Activated CD8-positive, alpha-beta memory T cell treated with anti-CD3 and anti-CD28 coated beads, Interleukin-2, amount 50 U/mL, for 4 hours (primary cell): Measurements from ENCODE around the gene CCDC15.
"Not testable (repeated sequence)": the region's sequence is repeated elsewhere in the genome, so short reads cannot be mapped to it uniquely, and the experiment has no call there.

Experiments
- DNase-seq: peaks from one replicate; pipeline ENCODE4 v3.0.0-alpha.2; 2020

The CCDC15 gene

GRCh38 chr11:124943254-124943616, 10.8 kb upstream of the CCDC15 start:
- DNase-seq, result no peak

DNA sequence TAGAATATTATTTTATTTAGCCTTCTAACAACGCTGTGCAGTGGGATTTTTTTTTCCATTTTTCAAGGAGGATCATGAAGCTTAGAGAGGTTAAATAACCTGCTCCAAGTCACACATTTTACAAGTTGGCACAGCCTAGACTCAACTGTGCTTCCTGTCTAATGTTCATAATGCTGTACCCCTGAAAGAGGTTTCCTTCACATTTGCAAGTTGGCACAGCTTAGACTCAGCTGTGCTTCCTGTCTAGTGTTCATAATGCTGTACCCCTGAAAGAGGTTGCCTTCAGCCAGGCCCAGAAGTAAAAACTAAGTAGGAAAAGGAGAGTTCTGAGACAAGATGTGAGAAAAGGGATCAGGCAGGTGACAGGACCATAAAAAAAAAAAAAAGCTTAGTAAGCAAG, 10.3 kb upstream of the CCDC15 start:
- no peak for DNase-seq

GRCh38 chr11:124944565-124944964, 9.4 kb upstream of the CCDC15 start:
- DNase-seq, result no peak

DNA sequence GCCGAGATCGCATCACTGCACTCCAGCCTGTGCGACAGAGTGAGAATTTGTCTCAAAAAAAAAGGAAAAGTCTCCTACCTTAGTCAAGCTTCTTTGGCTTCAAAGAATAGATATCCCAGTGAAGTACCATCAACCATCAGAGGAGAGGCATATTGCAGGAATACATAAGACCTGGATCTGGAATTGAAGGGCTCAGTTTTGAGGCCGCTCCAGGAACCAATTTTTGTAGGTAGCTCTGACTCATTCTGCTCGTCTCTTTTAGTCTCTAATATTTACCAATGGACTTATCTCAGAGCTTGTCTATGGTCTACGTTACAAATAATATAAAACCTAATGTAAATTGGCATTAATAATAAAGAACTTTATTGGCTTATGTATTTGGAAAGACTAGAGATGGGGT, 8.2 kb upstream of the CCDC15 start:
- no peak for DNase-seq

GRCh38 chr11:124946735-124947141, 7.3 kb upstream of the CCDC15 start:
- DNase-seq, result no peak

- no peak for DNase-seq
Observed at GRCh38 chr11:124950601-124951330, 3.2 kb upstream of the CCDC15 start.

- no peak for DNase-seq
Observed at GRCh38 chr11:124951341-124951740, 2.7 kb upstream of the CCDC15 start.

GRCh38 chr11:124954590-124954955, 571 bp downstream of the CCDC15 start:
- no peak for DNase-seq

GRCh38 chr11:124955035-124955434, 1.0 kb downstream of the CCDC15 start:
- no peak for DNase-seq

DNA sequence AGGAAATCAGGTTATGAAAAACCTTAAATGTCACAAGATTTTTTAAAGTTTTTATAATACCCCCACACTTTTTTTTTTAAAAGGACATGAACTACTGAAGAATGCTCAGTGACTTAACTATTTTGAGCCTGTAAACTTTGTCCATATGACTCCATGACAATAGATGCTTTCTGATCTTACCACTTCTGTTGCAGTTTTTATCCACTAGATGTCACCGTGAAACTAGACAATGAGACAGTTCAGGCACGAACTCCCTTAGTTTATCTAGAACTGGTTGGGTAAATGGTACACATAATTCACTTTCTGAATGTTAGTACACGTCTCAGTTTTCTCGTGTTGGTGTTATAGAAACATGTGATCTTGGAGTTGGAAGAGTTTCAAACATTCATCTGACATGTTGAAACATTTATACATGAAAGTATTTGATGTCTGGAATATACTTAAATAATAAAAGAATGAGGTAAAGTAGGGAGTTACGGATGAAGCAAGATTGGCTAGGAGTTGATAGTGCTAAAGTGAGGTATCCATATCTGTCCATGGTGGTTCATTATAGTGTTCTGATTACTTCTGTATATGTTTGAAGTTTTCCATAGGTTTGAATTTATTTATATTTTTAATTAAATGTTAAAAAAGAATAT, 8.1 kb downstream of the CCDC15 start:
- no peak for DNase-seq

DNA sequence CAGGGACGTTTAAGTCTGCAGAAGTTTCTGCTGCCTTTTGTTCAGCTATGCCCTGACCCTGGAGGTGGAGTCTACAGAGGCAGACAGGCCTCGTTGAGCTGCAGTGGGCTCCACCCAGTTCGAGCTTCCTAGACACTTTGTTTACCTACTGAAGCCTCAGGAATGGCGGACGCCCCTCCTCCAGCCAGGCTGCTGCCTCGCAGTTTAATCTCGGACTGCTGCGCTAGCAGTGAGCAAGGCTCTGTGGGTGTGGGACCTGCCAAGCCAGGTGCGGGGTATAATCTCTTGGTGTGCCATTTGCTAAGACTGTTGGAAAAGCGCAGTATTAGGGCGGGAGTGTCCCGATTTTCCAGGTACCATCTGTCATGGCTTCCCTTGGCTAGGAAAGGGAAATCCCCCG, 14.2 kb downstream of the CCDC15 start:
- not testable (repeated sequence) for DNase-seq

GRCh38 chr11:124970925-124971324, 16.9 kb downstream of the CCDC15 start:
- no peak for DNase-seq

DNA sequence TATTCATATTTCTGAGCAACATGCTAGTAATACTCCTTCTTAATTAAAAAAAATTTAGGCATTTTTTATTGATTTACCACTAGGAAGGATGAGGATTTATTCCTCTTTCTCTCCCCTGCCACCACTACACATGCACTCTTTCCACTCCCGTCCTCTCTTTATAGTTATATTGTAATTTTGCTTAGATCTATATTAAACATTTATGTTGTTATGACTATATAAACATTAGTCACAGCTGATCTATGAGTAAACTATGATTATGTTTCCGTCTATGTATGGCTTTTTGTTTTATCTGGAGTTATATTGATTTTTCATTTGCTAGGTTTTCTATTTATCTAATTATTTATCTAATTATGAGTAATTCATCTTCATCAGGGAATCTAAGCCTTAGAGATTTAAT, 17.8 kb downstream of the CCDC15 start:
- DNase-seq, result no peak

- no peak for DNase-seq
Observed at GRCh38 chr11:124976531-124976930, 22.5 kb downstream of the CCDC15 start.

GRCh38 chr11:124977006-124977405, 23.0 kb downstream of the CCDC15 start:
- DNase-seq, result no peak

DNA sequence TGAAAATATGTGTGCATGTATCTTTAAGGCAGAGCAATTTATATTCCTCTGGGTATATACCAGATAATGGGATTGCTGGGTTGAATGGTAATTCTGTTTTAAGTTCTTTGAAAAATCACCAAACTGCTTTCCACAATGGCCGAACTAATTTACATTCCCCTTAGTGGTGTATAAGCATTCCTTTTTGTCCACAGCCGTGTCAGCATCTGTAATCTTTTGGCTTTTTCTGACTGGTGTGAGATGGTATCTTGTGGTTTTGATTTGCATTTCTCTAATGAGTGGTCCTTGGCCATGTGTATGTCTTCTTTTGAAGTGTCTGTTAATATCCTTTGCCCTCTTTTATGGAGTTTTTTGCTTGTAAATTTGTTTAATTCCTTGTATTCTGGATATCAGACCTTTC, 24.3 kb downstream of the CCDC15 start:
- no peak for DNase-seq

- DNase-seq, result no peak
Observed at GRCh38 chr11:124982043-124982442, 28.0 kb downstream of the CCDC15 start.

- DNase-seq, result no peak
Observed at GRCh38 chr11:124983674-124984511, 29.9 kb downstream of the CCDC15 start.

DNA sequence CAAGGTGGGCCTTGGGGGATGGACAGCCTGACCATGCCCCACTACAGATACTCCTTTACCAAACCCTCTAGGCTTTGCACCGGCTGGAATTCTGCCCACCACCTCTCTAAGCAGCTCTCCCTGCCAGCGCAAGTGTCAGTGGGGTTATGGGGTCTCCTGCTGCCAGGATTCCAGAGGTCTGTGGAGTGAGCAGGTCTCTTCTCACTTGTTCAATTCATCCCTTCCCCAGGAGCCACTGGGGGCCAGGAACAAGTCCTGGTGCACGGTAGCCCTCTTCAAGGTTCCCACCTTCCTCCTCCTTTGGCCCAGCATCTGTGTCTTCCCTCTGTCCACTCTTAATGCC, 30.5 kb downstream of the CCDC15 start:
- DNase-seq, result no peak

DNA sequence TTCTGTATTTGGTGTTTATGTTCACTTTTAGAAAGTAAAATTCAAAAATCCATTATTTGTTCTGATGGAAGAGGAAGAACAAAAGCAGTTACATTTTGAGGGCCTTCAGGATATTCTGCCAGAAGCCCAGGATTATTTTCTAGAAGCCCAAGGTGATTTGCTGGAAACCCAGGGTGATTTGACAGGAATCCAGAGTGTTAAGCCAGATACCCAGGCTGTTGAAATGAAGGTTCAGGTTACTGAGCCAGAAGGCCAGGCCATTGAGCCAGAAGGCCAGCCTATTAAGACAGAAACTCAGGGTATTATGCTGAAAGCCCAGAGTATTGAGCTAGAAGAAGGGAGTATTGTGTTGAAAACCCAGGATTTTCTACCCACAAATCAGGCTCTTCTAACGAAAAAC, 33.1 kb downstream of the CCDC15 start:
- DNase-seq, result no peak

DNA sequence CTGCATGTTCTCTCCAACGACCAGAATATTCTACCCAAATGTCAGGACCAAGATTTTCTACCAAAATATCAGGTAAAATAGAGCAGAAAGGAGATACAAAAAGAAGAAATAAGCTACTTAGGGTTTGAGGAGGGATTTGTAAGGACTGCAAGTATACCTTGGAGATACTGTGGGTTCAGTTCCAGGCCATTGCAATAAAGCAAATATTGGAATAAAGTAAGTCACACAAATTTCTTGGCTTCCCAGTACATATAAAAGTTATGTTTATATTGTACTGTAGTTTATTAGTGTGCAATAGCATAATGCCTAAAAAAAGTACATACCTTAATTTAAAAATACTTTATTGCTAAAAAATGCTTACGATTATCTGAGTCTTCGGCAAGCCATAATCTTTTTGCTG, 34.1 kb downstream of the CCDC15 start:
- no peak for DNase-seq

DNA sequence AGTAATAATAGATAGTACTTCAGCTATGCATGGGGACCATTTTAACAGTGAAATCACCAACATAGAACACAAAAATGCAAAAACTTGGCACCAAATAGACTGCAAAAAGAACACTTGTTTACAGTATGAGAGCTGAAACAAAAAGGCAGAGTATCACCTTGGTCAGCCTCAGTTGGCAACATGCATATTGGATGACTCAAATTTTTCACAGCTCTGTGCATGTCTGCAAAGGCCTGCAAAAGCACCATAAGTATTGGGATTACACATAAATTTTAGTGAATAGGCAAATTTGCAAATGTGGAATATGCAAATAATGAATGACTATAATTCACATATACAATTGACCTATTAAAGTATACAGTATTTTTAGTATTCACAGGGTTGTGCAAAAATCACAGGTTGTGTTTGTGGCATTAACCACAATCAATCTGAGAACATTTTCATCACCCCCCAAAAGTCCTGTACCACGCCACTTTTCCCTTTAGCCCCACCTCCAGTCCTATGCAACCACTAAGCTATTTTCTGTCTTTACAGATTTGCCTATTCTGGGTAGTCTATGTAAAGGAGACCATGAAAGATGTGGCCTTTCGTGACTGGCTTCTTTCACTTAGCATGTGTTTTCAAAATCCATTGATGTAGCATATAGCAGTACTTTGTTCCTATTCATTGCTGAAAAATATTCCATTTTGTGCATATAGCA, 47.2 kb downstream of the CCDC15 start:
- no peak for DNase-seq

GRCh38 chr11:125001849-125002248, 47.8 kb downstream of the CCDC15 start:
- no peak for DNase-seq

- no peak for DNase-seq
Observed at GRCh38 chr11:125005491-125005890, 51.5 kb downstream of the CCDC15 start.
